Measurements from ENCODE around the gene HS6ST2. TPM values are rescaled to one million over a fixed set of nuclear protein-coding genes. Genes with fewer than 3 reads are reported as not detected.

HS6ST2 gene
- total RNA-seq, 1 experiment from 2014 or later, result 8.1 TPM

DNA sequence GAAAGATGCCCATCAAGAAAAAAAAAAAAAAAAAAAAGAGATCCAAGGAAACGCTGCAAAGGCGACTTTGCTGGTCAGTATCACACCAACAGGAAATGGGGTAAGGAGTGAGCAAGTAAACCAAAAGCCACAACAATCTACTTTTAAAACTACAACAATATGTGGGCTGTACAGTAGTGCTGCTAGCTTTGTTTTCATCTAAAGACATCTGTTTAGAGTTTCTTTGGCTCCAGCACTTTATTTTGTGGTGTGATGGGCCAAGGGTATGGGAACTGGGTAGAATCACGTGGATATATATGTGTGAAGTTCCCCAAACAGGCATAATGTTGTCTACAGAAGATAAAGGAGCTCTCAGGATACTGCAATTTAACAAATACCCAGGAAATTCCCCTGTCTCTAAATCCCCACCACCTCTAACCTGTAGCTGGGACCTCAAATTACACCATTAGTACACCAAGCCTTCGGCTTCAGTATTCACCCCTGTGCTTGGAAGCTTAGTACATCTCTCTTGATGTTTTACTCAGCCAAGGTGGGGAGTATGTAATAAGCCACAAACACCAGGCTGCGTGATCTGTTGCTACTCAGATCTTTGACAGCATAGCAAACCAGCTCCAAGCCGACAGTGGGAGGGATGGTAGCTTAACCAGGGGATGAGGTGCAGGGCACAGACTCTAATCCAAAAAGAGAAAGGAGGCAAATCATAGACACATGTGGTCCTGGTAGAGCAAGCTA lies 207.9 kb downstream of the HS6ST2 start:
- CTCF ChIA-PET, result interaction anchor here (0.7 to 1.3 kb wide), 5 partner anchors 8 to 1163 kb away, joined by 3 to 5 read pairs (median 3); no protein-coding TSS in a partner anchor
- DNase-seq (ENCODE audit: low spot score) (no peak), ATAC-seq (no peak)
- H3K27me3 Mint-ChIP-seq (ENCODE audit: low read depth), result peaks cover 39% of the 10 kb centered on the region
- H3K27ac Mint-ChIP-seq, result no peak overlapping the region
- H3K9me3 Mint-ChIP-seq, result no peaks in the 10 kb centered on the region
- no peak overlapping the region for H3K4me3 Mint-ChIP-seq
- POLR2A ChIA-PET, result interaction anchor here (0.7 kb wide), 1 partner anchor 125 kb away, joined by 4 read pairs; no protein-coding TSS in a partner anchor
- TF ChIP-seq, protein P1, sequence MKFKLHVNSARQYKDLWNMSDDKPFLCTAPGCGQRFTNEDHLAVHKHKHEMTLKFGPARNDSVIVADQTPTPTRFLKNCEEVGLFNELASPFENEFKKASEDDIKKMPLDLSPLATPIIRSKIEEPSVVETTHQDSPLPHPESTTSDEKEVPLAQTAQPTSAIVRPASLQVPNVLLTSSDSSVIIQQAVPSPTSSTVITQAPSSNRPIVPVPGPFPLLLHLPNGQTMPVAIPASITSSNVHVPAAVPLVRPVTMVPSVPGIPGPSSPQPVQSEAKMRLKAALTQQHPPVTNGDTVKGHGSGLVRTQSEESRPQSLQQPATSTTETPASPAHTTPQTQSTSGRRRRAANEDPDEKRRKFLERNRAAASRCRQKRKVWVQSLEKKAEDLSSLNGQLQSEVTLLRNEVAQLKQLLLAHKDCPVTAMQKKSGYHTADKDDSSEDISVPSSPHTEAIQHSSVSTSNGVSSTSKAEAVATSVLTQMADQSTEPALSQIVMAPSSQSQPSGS (CRISPR knock-in tag; IDR thresholded peaks at IDR 0.05; ENCODE audit: borderline replicate concordance, low read depth), result no peak
- no peak for TF ChIP-seq ZNF671 (CRISPR knock-in tag; IDR thresholded peaks at IDR 0.05)
- TF ChIP-seq NFYB (CRISPR knock-in tag; conservative IDR thresholded peaks at IDR 0.05; ENCODE audit: low read depth), result no peak
- no peak for TF ChIP-seq ZNF396 (CRISPR knock-in tag; IDR thresholded peaks at IDR 0.05; ENCODE audit: borderline replicate concordance)
- no peak for TF ChIP-seq RELA (CRISPR knock-in tag; IDR thresholded peaks at IDR 0.05; ENCODE audit: borderline replicate concordance)
- no peak for TF ChIP-seq GABPB1 (CRISPR knock-in tag; IDR thresholded peaks at IDR 0.05)
- no peak for TF ChIP-seq JUN (CRISPR knock-in tag; IDR thresholded peaks at IDR 0.05)
- TF ChIP-seq NFATC4 (CRISPR knock-in tag; IDR thresholded peaks at IDR 0.05), result no peak
- TF ChIP-seq, protein P2, sequence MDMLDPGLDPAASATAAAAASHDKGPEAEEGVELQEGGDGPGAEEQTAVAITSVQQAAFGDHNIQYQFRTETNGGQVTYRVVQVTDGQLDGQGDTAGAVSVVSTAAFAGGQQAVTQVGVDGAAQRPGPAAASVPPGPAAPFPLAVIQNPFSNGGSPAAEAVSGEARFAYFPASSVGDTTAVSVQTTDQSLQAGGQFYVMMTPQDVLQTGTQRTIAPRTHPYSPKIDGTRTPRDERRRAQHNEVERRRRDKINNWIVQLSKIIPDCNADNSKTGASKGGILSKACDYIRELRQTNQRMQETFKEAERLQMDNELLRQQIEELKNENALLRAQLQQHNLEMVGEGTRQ (CRISPR knock-in tag; IDR thresholded peaks at IDR 0.05), result no peak
- no peak for TF ChIP-seq ZNF232 (CRISPR knock-in tag; IDR thresholded peaks at IDR 0.05)
- TF ChIP-seq, protein P3, sequence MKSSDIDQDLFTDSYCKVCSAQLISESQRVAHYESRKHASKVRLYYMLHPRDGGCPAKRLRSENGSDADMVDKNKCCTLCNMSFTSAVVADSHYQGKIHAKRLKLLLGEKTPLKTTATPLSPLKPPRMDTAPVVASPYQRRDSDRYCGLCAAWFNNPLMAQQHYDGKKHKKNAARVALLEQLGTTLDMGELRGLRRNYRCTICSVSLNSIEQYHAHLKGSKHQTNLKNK (CRISPR knock-in tag; IDR thresholded peaks at IDR 0.05), result no peak
- TF ChIP-seq CREB1 (CRISPR knock-in tag; IDR thresholded peaks at IDR 0.05), result no peak
- TF ChIP-seq, protein P4, sequence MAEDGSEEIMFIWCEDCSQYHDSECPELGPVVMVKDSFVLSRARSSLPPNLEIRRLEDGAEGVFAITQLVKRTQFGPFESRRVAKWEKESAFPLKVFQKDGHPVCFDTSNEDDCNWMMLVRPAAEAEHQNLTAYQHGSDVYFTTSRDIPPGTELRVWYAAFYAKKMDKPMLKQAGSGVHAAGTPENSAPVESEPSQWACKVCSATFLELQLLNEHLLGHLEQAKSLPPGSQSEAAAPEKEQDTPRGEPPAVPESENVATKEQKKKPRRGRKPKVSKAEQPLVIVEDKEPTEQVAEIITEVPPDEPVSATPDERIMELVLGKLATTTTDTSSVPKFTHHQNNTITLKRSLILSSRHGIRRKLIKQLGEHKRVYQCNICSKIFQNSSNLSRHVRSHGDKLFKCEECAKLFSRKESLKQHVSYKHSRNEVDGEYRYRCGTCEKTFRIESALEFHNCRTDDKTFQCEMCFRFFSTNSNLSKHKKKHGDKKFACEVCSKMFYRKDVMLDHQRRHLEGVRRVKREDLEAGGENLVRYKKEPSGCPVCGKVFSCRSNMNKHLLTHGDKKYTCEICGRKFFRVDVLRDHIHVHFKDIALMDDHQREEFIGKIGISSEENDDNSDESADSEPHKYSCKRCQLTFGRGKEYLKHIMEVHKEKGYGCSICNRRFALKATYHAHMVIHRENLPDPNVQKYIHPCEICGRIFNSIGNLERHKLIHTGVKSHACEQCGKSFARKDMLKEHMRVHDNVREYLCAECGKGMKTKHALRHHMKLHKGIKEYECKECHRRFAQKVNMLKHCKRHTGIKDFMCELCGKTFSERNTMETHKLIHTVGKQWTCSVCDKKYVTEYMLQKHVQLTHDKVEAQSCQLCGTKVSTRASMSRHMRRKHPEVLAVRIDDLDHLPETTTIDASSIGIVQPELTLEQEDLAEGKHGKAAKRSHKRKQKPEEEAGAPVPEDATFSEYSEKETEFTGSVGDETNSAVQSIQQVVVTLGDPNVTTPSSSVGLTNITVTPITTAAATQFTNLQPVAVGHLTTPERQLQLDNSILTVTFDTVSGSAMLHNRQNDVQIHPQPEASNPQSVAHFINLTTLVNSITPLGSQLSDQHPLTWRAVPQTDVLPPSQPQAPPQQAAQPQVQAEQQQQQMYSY (CRISPR knock-in tag; IDR thresholded peaks at IDR 0.05), result no peak
- no peak for TF ChIP-seq GRHL2 (CRISPR knock-in tag; IDR thresholded peaks at IDR 0.05; ENCODE audit: insufficient replicate concordance, severe bottlenecking)
- TF ChIP-seq, protein P5, sequence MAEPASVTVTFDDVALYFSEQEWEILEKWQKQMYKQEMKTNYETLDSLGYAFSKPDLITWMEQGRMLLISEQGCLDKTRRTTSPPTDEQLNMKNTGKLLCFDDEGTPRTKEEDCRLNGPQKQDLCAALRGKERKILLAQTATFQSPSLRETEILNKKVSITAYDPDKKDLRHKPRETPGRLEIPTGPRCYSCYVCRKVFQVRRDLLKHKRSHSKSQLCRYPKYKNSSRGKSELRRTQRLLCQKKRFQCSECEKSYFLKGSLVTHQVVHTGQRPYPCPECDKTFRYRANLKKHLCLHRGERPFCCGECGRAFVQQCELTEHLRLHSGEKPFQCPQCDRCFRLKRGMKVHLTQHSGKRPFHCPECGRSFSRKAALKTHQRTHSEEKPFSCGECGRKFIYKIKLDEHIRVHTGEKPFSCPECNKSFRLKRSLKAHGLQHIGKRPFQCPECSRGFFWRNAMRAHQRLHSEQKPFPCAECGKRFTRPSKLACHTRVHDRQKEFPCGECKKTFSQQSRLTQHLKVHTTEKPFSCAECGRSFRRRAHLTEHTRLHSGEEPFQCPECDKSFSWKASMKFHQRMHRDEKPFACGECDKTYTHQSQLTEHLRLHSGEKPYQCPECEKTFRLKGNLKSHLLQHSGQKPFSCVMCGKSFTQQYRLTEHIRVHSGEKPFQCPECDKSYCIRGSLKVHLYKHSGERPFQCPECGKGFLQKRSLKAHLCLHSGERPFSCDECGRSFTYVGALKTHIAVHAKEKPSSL (CRISPR knock-in tag; conservative IDR thresholded peaks at IDR 0.05), result no peak
- no peak for TF ChIP-seq HMGA2 (CRISPR knock-in tag; IDR thresholded peaks at IDR 0.05)
- TF ChIP-seq, protein P6, sequence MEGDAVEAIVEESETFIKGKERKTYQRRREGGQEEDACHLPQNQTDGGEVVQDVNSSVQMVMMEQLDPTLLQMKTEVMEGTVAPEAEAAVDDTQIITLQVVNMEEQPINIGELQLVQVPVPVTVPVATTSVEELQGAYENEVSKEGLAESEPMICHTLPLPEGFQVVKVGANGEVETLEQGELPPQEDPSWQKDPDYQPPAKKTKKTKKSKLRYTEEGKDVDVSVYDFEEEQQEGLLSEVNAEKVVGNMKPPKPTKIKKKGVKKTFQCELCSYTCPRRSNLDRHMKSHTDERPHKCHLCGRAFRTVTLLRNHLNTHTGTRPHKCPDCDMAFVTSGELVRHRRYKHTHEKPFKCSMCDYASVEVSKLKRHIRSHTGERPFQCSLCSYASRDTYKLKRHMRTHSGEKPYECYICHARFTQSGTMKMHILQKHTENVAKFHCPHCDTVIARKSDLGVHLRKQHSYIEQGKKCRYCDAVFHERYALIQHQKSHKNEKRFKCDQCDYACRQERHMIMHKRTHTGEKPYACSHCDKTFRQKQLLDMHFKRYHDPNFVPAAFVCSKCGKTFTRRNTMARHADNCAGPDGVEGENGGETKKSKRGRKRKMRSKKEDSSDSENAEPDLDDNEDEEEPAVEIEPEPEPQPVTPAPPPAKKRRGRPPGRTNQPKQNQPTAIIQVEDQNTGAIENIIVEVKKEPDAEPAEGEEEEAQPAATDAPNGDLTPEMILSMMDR (IDR thresholded peaks at IDR 0.05), result no peak
- no peak for TF ChIP-seq NR3C1 (CRISPR knock-in tag; conservative IDR thresholded peaks at IDR 0.05; ENCODE audit: low read depth)
- TF ChIP-seq, protein P7, sequence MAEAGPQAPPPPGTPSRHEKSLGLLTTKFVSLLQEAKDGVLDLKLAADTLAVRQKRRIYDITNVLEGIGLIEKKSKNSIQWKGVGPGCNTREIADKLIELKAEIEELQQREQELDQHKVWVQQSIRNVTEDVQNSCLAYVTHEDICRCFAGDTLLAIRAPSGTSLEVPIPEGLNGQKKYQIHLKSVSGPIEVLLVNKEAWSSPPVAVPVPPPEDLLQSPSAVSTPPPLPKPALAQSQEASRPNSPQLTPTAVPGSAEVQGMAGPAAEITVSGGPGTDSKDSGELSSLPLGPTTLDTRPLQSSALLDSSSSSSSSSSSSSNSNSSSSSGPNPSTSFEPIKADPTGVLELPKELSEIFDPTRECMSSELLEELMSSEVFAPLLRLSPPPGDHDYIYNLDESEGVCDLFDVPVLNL (CRISPR knock-in tag; IDR thresholded peaks at IDR 0.05; ENCODE audit: borderline replicate concordance, low read depth), result no peak
- H3K4me1 Mint-ChIP-seq, result peaks cover 42% of the 10 kb centered on the region
- no peaks in the 10 kb centered on the region for H3K36me3 Mint-ChIP-seq

Measured in WTC11 (cell line).